ENCODE measurements around the gene MACROD1. TPM values are rescaled to one million over a fixed set of nuclear protein-coding genes. Genes with fewer than 3 reads are reported as not detected.

Gene MACROD1
- total RNA-seq, 2 donors from 2014 or later = 24.7 to 65.4 TPM

GRCh38 chr11:64153812-64154211, 12.1 kb downstream of the MACROD1 start:
- intact Hi-C loops (cut with DNase I) = loop anchor here (2.0 kb wide), 1 partner anchor 153 kb away; no protein-coding TSS in a partner anchor
- 43 to 49% methylated on average over 8 of the region's 8 CpGs for WGBS, 2 donors
- H3K4me3 ChIP-seq = no peak overlapping the region
- H3K27me3 ChIP-seq = no peaks in the 10 kb centered on the region
- DNase-seq (no peak), ATAC-seq (no peak)
- H3K36me3 ChIP-seq (replicated peaks in 1 of 2; ENCODE audit: insufficient read depth in 1 of 2, low read depth in 2 of 2) = no peaks in the 10 kb centered on the region
- H3K4me1 ChIP-seq = peaks cover 30% of the 10 kb centered on the region
- H3K27ac ChIP-seq = no peak overlapping the region
- no peaks in the 10 kb centered on the region for H3K9me3 ChIP-seq
- TF ChIP-seq CTCF (IDR thresholded peaks at IDR 0.05) = no peak
- no peak for TF ChIP-seq POLR2A (IDR thresholded peaks at IDR 0.05)

- DNase-seq = peak; percentile 49 to 73 (median 66)
- H3K36me3 ChIP-seq (replicated peaks in 1 of 2; ENCODE audit: insufficient read depth in 1 of 2, low read depth in 2 of 2) = no peaks in the 10 kb centered on the region
- intact Hi-C loops (cut with DNase I) = loop anchor here (2.0 kb wide), 1 partner anchor 152 kb away; no protein-coding TSS in a partner anchor
- peaks cover 37% of the 10 kb centered on the region for H3K4me1 ChIP-seq
- H3K4me3 ChIP-seq = no peak overlapping the region
- H3K27me3 ChIP-seq = no peaks in the 10 kb centered on the region
- peak; percentile 76 for ATAC-seq
- no peak overlapping the region for H3K27ac ChIP-seq
- WGBS, 2 donors = 8 to 17% methylated on average over 14 to 23 of the region's 23 CpGs
- TF ChIP-seq CTCF (IDR thresholded peaks at IDR 0.05) (peak; percentile 88 to 100 (median 94)), POLR2A (IDR thresholded peaks at IDR 0.05) (no peak)
- H3K9me3 ChIP-seq = no peaks in the 10 kb centered on the region
These were observed 12.8 kb downstream of the MACROD1 start for GRCh38 chr11:64152841-64153691.

GRCh38 chr11:64151337-64151736, 14.6 kb downstream of the MACROD1 start:
- DNase-seq = no peak
- no peaks in the 10 kb centered on the region for H3K27me3 ChIP-seq
- no peak overlapping the region for H3K4me3 ChIP-seq
- 92 to 100% methylated on average over 1 to 6 of the region's 8 CpGs for WGBS, 2 donors
- H3K36me3 ChIP-seq (replicated peaks in 1 of 2; ENCODE audit: insufficient read depth in 1 of 2, low read depth in 2 of 2) = no peaks in the 10 kb centered on the region
- TF ChIP-seq POLR2A (IDR thresholded peaks at IDR 0.05) (no peak), CTCF (IDR thresholded peaks at IDR 0.05) (no peak)
- H3K27ac ChIP-seq = peak overlapping the region in 3 of 4 donors; percentile 55 to 71 (median 58)
- ATAC-seq = no peak
- H3K9me3 ChIP-seq = no peaks in the 10 kb centered on the region
- peaks cover 40% of the 10 kb centered on the region for H3K4me1 ChIP-seq
- intact Hi-C loops (cut with DNase I) = no loop called here

- TF ChIP-seq CTCF (IDR thresholded peaks at IDR 0.05) (no peak), POLR2A (IDR thresholded peaks at IDR 0.05) (no peak)
- no peaks in the 10 kb centered on the region for H3K9me3 ChIP-seq
- intact Hi-C loops (cut with DNase I) = no loop called here
- H3K27me3 ChIP-seq = no peaks in the 10 kb centered on the region
- H3K36me3 ChIP-seq (replicated peaks in 1 of 2; ENCODE audit: insufficient read depth in 1 of 2, low read depth in 2 of 2) = no peaks in the 10 kb centered on the region
- DNase-seq (peak; percentile 80 to 89 (median 84)), ATAC-seq (peak; percentile 64)
- peak overlapping the region; percentile 49 to 71 (median 56) for H3K27ac ChIP-seq
- 18 to 25% methylated on average over 9 to 24 of the region's 24 CpGs for WGBS, 2 donors
- H3K4me3 ChIP-seq = no peak overlapping the region
- H3K4me1 ChIP-seq = peaks cover 47% of the 10 kb centered on the region
These were observed 15.3 kb downstream of the MACROD1 start for GRCh38 chr11:64150481-64151239.
